Neural cell (in vitro differentiated cells): Measurements from ENCODE around the gene CASTOR1.

Source experiments
- EP300 ChIP-seq: fragments of 450-650 bp; conservative IDR thresholded peaks from 2 replicates; pipeline ENCODE4 v1.6.1; 2014; ENCODE audit warnings: antibody characterized with exemption, mild to moderate bottlenecking, moderate library complexity; ENCODE audit not compliant: poor library complexity, severe bottlenecking
- TF ChIP-seq, protein P1 (sequence below): fragments of 450-650 bp; IDR thresholded peaks from 2 replicates; pipeline ENCODE4 v1.5.1; 2014; ENCODE audit warnings: antibody characterized with exemption, mild to moderate bottlenecking, moderate library complexity; ENCODE audit not compliant: poor library complexity, severe bottlenecking

DNA sequence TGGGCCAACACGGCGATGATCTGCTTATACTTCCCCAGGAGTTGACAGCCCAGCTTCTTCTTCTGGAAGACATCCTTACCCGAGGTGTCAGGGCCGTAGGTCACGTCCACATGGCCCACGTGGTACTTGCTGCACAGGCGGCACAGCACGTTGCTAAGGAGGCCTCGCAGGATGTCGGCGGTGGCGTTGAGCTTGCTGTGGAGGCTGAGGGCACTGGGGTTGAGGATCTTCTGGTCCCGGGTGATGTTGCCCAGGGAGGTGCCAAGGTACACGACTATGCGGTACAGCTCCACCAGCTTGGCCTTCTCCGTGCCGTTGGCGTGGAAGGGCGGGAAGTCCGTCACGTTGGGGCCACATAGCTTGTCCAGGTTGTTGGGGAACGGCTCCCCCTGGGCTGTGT is 45.6 kb downstream of the CASTOR1 start:
- TF ChIP-seq, protein P1, sequence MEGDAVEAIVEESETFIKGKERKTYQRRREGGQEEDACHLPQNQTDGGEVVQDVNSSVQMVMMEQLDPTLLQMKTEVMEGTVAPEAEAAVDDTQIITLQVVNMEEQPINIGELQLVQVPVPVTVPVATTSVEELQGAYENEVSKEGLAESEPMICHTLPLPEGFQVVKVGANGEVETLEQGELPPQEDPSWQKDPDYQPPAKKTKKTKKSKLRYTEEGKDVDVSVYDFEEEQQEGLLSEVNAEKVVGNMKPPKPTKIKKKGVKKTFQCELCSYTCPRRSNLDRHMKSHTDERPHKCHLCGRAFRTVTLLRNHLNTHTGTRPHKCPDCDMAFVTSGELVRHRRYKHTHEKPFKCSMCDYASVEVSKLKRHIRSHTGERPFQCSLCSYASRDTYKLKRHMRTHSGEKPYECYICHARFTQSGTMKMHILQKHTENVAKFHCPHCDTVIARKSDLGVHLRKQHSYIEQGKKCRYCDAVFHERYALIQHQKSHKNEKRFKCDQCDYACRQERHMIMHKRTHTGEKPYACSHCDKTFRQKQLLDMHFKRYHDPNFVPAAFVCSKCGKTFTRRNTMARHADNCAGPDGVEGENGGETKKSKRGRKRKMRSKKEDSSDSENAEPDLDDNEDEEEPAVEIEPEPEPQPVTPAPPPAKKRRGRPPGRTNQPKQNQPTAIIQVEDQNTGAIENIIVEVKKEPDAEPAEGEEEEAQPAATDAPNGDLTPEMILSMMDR = no peak
- no peak for TF ChIP-seq EP300
